MCF 10A (cell line): Measurements from ENCODE around the gene PLAGL1. TPM values are rescaled to one million over a fixed set of nuclear protein-coding genes. Genes with fewer than 3 reads are reported as not detected.

Experiments used
- Bru-seq: library from RNA; stranded (reverse); fragments of 400-500 nt; gene quantifications from one replicate; lab custom pipeline; 2021; lab: Mats Ljungman, UMichigan
- BruChase-seq, 2 experiments: library from RNA; stranded (reverse); fragments of 400-500 nt; gene quantifications; one replicate each; lab custom pipeline; 2021; lab: Mats Ljungman, UMichigan
- BruUV-seq: library from RNA; stranded (reverse); fragments of 400-500 nt; replicated peaks from 2 replicates; lab custom pipeline; 2021; lab: Mats Ljungman, UMichigan
- CTCF ChIA-PET: fragments of 300-600 bp; sonication (Branson Sonifier 250); formaldehyde crosslinking; extraction: SDS; loops from one replicate; lab custom pipeline; 2021; ENCODE audit warnings: antibody characterized with exemption, inconsistent platforms; lab: Yijun Ruan, JAX
- POLR2A ChIA-PET: fragments of 300-600, 350-650 bp; sonication (Branson Sonifier 250); formaldehyde crosslinking; extraction: SDS; loops from one replicate; lab custom pipeline; 2020; ENCODE audit warnings: antibody characterized with exemption, inconsistent platforms; lab: Yijun Ruan, JAX
- DNase-seq: peaks from one replicate; pipeline ENCODE4 v3.0.0-alpha.2; 2018; ENCODE audit not compliant: unreplicated experiment
- H3K27ac Mint-ChIP-seq: one replicate; pipeline ENCODE4 v1.8.0; 2022; ENCODE audit warnings: mild to moderate bottlenecking, low read depth, mixed read lengths; ENCODE audit not compliant: unreplicated experiment
- H3K27me3 Mint-ChIP-seq: one replicate; pipeline ENCODE4 v1.8.0; 2022; ENCODE audit warnings: mixed read lengths; ENCODE audit not compliant: insufficient read depth, unreplicated experiment
- H3K36me3 Mint-ChIP-seq: one replicate; pipeline ENCODE4 v1.8.0; 2022; ENCODE audit warnings: mild to moderate bottlenecking, moderate library complexity, mixed read lengths; ENCODE audit not compliant: insufficient read depth, unreplicated experiment
- H3K4me1 Mint-ChIP-seq: one replicate; pipeline ENCODE4 v1.8.0; 2022; ENCODE audit warnings: mixed read lengths; ENCODE audit not compliant: insufficient read depth, unreplicated experiment
- H3K4me3 Mint-ChIP-seq: one replicate; pipeline ENCODE4 v1.8.0; 2022; ENCODE audit warnings: mild to moderate bottlenecking, moderate library complexity, mixed read lengths; ENCODE audit not compliant: unreplicated experiment
- H3K9me3 Mint-ChIP-seq: one replicate; pipeline ENCODE4 v1.8.0; 2022; ENCODE audit warnings: mixed read lengths; ENCODE audit not compliant: unreplicated experiment
- intact Hi-C: fragments of 100-400 bp; cut with micrococcal nuclease; formaldehyde crosslinking; loops from 2 replicates; pipeline ENCODE4 v1.14.1; 2022
- long read RNA-seq: library from polyadenylated mRNA; stranded (forward); transcript quantifications from one replicate; pipeline ENCODE4 v2.0.0, GENCODE V29; 2022
- total RNA-seq: library from RNA; stranded (reverse); gene quantifications from 2 replicates; pipeline ENCODE4 v1.2.3, GENCODE V29; 2022
- TF ChIP-seq, protein P1 (sequence below): fragments of 200-600 bp; IDR thresholded peaks from one replicate; pipeline ENCODE4 v1.8.0; 2022; ENCODE audit warnings: antibody characterized with exemption, mild to moderate bottlenecking; ENCODE audit not compliant: unreplicated experiment

PLAGL1 gene, protein sequence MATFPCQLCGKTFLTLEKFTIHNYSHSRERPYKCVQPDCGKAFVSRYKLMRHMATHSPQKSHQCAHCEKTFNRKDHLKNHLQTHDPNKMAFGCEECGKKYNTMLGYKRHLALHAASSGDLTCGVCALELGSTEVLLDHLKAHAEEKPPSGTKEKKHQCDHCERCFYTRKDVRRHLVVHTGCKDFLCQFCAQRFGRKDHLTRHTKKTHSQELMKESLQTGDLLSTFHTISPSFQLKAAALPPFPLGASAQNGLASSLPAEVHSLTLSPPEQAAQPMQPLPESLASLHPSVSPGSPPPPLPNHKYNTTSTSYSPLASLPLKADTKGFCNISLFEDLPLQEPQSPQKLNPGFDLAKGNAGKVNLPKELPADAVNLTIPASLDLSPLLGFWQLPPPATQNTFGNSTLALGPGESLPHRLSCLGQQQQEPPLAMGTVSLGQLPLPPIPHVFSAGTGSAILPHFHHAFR
- 46.4 and 52.1 TPM in 2 replicates for total RNA-seq
- Bru-seq, nascent RNA: percentile 72 among the genes with signal in this experiment
- BruChase-seq, experiment 1, labeled RNA remaining after a 6-hour chase: percentile 72 among the genes with signal in this experiment
- percentile 77 among the genes with signal in this experiment for BruChase-seq, experiment 2, labeled RNA remaining after a 2-hour chase
- long read RNA-seq, transcript PLAGL1-226 (7 exons, 3,229 nt): major isoform, 8 of 50 reads
- long read RNA-seq, partial matches to known transcripts: 14 of 50 reads
- long read RNA-seq, other reads (novel, unspliced or antisense): 24 of 50 reads

DNA sequence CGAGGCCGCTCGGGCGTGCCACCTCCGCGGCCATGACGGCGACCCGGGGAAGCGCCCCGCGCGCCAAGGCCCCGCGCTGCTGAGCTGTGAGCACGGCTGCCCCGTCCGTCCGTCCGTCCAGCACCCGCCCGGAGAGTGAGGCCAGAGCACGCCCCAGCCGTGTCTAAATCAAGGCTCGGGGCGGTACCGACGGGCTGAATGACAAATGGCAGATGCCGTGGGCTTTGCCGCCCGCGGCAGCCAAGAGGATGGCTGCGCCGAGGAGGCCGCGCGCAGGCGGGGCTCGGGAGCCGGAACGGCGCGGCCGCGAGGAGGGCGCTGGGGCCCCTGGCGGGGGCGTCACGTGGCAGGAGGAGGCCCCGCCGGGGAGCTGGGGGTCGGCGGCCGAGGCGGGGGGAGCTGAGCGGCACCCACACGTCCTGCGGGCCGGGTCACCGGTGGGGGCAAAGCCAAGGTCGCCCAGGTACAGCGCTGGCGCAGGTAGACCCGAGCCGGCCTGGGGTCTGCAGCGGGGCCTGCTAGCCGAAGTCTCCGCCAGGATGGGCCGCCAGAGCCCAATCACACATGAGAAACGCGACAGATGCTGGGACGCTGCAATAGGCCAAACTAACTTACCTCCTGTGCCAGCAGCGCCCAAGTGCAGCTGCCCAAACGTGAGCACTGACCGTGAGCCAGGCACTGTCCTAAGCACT lies at the start of gene PLAGL1:
PLAGL1 (minus strand) TSS at position 140 of the 692 bp plus-strand sequence. CDS start 60,123 bp downstream, outside the sequence.
- TF ChIP-seq, protein P1, sequence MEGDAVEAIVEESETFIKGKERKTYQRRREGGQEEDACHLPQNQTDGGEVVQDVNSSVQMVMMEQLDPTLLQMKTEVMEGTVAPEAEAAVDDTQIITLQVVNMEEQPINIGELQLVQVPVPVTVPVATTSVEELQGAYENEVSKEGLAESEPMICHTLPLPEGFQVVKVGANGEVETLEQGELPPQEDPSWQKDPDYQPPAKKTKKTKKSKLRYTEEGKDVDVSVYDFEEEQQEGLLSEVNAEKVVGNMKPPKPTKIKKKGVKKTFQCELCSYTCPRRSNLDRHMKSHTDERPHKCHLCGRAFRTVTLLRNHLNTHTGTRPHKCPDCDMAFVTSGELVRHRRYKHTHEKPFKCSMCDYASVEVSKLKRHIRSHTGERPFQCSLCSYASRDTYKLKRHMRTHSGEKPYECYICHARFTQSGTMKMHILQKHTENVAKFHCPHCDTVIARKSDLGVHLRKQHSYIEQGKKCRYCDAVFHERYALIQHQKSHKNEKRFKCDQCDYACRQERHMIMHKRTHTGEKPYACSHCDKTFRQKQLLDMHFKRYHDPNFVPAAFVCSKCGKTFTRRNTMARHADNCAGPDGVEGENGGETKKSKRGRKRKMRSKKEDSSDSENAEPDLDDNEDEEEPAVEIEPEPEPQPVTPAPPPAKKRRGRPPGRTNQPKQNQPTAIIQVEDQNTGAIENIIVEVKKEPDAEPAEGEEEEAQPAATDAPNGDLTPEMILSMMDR: no peak
- Mint-ChIP-seq H3K4me3 (peak within 1 kb of the TSS; percentile 84), H3K9me3 (no peaks in the 10 kb centered on the region), H3K36me3 (no peaks in the 10 kb centered on the region), H3K27me3 (no peaks in the 10 kb centered on the region), H3K4me1 (no peaks in the 10 kb centered on the region), H3K27ac (peak within 1 kb of the TSS; percentile 90)
- CTCF ChIA-PET: interaction anchor here (0.6 to 2.0 kb wide), 6 partner anchors 56 to 624 kb away, joined by 3 to 7 read pairs (median 3); no protein-coding TSS in a partner anchor
- intact Hi-C loops: loop anchor here (10.0 kb wide), 2 partner anchors 163 to 333 kb away; partner anchors contain the start of genes LTV1 and PHACTR2
- no TSS peak for BruUV-seq
- POLR2A ChIA-PET: interaction anchor here (0.6 to 2.1 kb wide), 11 partner anchors 9 to 489 kb away, joined by 3 to 9 read pairs (median 4); partner anchors contain the start of gene LTV1
- DNase-seq: peak; percentile 64

DNA sequence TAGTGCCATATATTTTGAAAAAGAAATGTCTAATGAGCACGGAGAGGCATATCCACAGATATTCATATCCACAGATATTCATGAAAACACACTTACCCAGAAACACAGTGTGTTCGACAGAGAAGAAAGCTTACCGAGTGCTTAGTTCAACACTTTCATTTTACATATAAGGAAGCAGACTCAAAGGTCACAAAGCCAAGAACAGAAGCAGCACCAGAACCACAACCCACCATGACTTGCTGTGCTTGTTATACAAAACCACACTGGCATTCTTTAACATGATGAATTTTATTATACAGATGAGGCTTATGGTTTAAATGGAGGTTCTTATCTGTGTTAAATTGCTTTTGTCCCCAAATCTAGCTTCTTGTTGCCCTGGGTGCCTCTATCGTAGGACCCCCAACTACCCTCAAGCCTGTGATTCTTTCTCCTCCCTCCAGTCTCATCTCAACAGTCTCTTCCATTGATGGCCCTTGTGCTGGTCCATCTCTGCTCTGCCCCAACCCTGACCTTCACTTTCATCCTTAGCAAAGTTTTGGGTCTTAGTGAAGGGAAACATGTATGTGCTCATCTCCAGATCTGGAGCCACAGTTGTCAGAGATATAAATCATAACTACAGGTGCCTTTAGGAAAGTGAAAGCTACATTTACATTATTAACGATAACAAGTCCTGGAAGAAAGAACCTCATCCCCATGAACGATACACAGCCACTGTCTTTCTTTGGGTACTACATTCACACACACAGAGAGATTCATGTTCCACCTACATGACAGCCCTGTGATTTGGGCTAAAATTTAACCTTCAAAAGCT lies 47.3 kb upstream of the PLAGL1 start:
- H3K36me3 Mint-ChIP-seq: no peaks in the 10 kb centered on the region
- no peak for DNase-seq
- H3K9me3 Mint-ChIP-seq: no peaks in the 10 kb centered on the region
- POLR2A ChIA-PET: interaction anchor here (0.5 to 1.2 kb wide), 4 partner anchors 8 to 49 kb away, joined by 3 to 4 read pairs (median 3); partner anchors contain the start of gene SF3B5
- CTCF ChIA-PET: no interaction called here
- TF ChIP-seq, protein P1: no peak
- intact Hi-C loops: no loop called here
- no peak overlapping the region for H3K27ac Mint-ChIP-seq
- no TSS peak for BruUV-seq
- H3K4me1 Mint-ChIP-seq: peaks cover 6% of the 10 kb centered on the region
- H3K4me3 Mint-ChIP-seq: no peak overlapping the region
- peaks cover 16% of the 10 kb centered on the region for H3K27me3 Mint-ChIP-seq

DNA sequence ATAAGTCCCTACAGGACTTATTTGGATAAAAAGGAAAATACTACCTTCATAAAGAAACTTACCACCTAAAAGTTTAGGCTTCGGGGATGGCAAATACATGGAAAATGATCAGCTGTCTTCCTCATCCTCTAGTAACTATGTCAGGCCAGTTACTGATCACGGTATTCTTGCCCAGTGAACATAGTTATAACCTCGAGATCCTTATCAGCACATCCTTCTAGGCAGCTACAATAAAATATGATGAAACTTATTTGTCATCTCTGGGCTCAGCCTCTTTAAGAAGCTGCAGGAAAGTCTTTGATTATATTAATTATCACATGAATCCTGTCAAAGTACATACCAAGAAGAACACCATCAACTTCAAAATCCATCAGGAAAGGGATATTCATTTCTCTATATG lies 45.5 kb upstream of the PLAGL1 start:
- intact Hi-C loops: no loop called here
- no peak overlapping the region for H3K27ac Mint-ChIP-seq
- peaks cover 16% of the 10 kb centered on the region for H3K27me3 Mint-ChIP-seq
- ChIA-PET CTCF (no interaction called here), POLR2A (no interaction called here)
- TF ChIP-seq, protein P1: no peak
- no peak overlapping the region for H3K4me3 Mint-ChIP-seq
- peaks cover 6% of the 10 kb centered on the region for H3K4me1 Mint-ChIP-seq
- DNase-seq: no peak
- no TSS peak for BruUV-seq
- H3K9me3 Mint-ChIP-seq: no peaks in the 10 kb centered on the region
- H3K36me3 Mint-ChIP-seq: no peaks in the 10 kb centered on the region
